Upper lobe of left lung (tissue), 6 donors: Measurements from ENCODE around the gene RPS17. TPM values are rescaled to one million over a fixed set of nuclear protein-coding genes. Genes with fewer than 3 reads are reported as not detected.

Source experiments
- ATAC-seq, 2 donors: fragments of 200-7000 bp; cut with Tn5 transposase; one replicate each; pipeline ENCODE4 v1.9.1; 2022; ENCODE audit warnings: mild to moderate bottlenecking in 2 of 2, moderate library complexity in 2 of 2; ENCODE audit not compliant: low FRiP score in 2 of 2
- DNase-seq, 2 donors: peaks; one replicate each; pipeline ENCODE4 v3.0.0-alpha.2; 2019 to 2020
- H3K27ac ChIP-seq, 4 donors: fragments of 200-600 bp; sonication (generic); one replicate each; pipeline ENCODE4 v1.5.1; 2016 to 2019
- H3K27me3 ChIP-seq, 4 donors: fragments of 200-600 bp; sonication (generic); one replicate each; pipeline ENCODE4 v1.5.1; 2017 to 2019
- H3K36me3 ChIP-seq, 4 donors: fragments of 200-600 bp; sonication (generic); one replicate each; pipeline ENCODE4 v1.5.1; 2016 to 2019
- H3K4me1 ChIP-seq, 4 donors: fragments of 200-600 bp; sonication (generic); one replicate each; pipeline ENCODE4 v1.5.1; 2018 to 2019
- H3K4me3 ChIP-seq, 4 donors: fragments of 200-600 bp; sonication (generic); one replicate each; pipeline ENCODE4 v1.5.1; 2017 to 2019; ENCODE audit warnings: mild to moderate bottlenecking in 2 of 4, moderate library complexity in 1 of 4
- H3K9me3 ChIP-seq, 4 donors: fragments of 200-600 bp; sonication (generic); one replicate each; pipeline ENCODE4 v1.5.1; 2018 to 2019
- EP300 ChIP-seq, 4 donors: sonication (generic); formaldehyde crosslinking; IDR thresholded peaks; one replicate each; pipeline ENCODE4 v1.5.1; 2017; ENCODE audit warnings: antibody characterized with exemption in 4 of 4, control low read depth in 2 of 4
- POLR2A ChIP-seq, 4 donors: fragments of 450-650 bp; IDR thresholded peaks; one replicate each; pipeline ENCODE4 v1.5.1; 2016 to 2017; ENCODE audit warnings: antibody characterized with exemption in 4 of 4, mild to moderate bottlenecking in 2 of 4
- POLR2AphosphoS5 ChIP-seq, 2 donors: sonication (generic); formaldehyde crosslinking; IDR thresholded peaks; one replicate each; pipeline ENCODE4 v1.5.1; 2017; ENCODE audit warnings: antibody characterized with exemption in 2 of 2
- WGBS, 2 donors: methylation state at CpG; one replicate each; pipeline ENCODE4 v1.1.5; 2017 to 2018; 5-methylcytosine and 5-hydroxymethylcytosine counted together
- total RNA-seq, 6 donors: library from RNA; depleted of rRNA in 4 of 6; stranded (reverse); fragments of >200 nt in 4 of 6; gene quantifications; one replicate each; pipeline versions ENCODE4 v1.1.0 to v1.2.1, GENCODE V29; 2016 to 2021
- TF ChIP-seq, protein P1 (sequence below), 6 experiments: fragments of 450-650 bp in 4 of 6; fragments of 200-600 bp in 2 of 6; sonication (generic) in 2 of 6; IDR thresholded peaks; one replicate each; pipeline ENCODE4 v1.5.1; 2016 to 2019; ENCODE audit warnings: antibody characterized with exemption in 6 of 6
- donor health status: DM: no; HTN: no; CAD: no; lungs with moderate emphysema.
- donor health status: DM: no; HTN: yes; CAD: no; lungs with severe emphysema.

The RPS17 gene
- total RNA-seq, 6 donors from 2014 or later, result 299 to 1,601 (median 1,108) TPM

DNA sequence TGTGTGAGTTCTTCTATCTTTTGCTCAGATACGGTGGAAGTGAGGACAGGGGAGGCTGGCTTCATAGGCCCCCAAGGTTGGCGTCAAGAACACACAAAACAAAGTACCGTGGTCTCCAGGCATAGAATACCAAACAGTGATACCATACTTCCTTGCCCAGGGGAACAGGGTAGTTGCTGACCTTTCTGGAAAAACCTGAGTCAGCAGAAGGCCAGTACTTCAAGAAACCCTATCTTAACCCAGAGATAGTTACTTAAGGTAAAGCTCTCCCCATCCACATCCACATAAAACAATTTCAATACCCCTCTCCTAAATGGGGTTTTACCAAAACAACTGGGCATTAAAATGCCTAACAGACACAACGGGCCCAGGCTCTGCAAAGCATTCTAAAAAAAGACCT, 29.6 kb upstream of the RPS17 start:
- Histone ChIP-seq H3K27me3 (no peaks in the 10 kb centered on the region), H3K27ac (no peak overlapping the region), H3K36me3 (no peaks in the 10 kb centered on the region), H3K9me3 (no peaks in the 10 kb centered on the region), H3K4me1 (peaks cover 0 to 13% (median 9%) of the 10 kb centered on the region in 4 donors), H3K4me3 (no peak overlapping the region)
- 83 to 88% methylated on average over 4 of the region's 4 CpGs for WGBS, 2 donors
- TF ChIP-seq EP300 (IDR thresholded peaks at IDR 0.05) (no peak), POLR2A (IDR thresholded peaks at IDR 0.05) (no peak), POLR2AphosphoS5 (IDR thresholded peaks at IDR 0.05) (no peak)
- TF ChIP-seq, protein P1, sequence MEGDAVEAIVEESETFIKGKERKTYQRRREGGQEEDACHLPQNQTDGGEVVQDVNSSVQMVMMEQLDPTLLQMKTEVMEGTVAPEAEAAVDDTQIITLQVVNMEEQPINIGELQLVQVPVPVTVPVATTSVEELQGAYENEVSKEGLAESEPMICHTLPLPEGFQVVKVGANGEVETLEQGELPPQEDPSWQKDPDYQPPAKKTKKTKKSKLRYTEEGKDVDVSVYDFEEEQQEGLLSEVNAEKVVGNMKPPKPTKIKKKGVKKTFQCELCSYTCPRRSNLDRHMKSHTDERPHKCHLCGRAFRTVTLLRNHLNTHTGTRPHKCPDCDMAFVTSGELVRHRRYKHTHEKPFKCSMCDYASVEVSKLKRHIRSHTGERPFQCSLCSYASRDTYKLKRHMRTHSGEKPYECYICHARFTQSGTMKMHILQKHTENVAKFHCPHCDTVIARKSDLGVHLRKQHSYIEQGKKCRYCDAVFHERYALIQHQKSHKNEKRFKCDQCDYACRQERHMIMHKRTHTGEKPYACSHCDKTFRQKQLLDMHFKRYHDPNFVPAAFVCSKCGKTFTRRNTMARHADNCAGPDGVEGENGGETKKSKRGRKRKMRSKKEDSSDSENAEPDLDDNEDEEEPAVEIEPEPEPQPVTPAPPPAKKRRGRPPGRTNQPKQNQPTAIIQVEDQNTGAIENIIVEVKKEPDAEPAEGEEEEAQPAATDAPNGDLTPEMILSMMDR (IDR thresholded peaks at IDR 0.05), result no peak
- DNase-seq (no peak), ATAC-seq (no peak)

DNA sequence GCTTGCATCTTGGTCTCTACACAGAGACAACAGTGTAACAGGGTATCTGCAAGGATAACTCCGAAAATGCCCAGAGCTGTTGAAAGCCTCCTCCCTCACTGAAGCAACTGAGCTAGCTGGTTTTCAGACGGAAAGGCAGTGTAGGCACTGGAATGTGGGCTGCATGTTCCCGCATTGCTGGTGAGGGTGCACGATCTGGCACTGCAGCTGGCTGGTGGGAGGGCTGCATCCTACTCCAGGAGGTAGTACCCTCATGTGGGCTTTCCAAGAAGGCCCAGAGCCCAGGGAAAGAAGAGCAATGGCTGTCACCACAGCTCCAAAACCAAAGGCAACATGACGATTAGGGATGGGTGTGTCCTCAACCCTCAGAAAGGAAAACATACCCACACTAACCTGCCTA, 28.7 kb upstream of the RPS17 start:
- H3K4me3 ChIP-seq, result no peak overlapping the region
- H3K9me3 ChIP-seq, result no peaks in the 10 kb centered on the region
- ATAC-seq (no peak), DNase-seq (no peak)
- peaks cover 0 to 13% (median 9%) of the 10 kb centered on the region in 4 donors for H3K4me1 ChIP-seq
- no peaks in the 10 kb centered on the region for H3K36me3 ChIP-seq
- WGBS, 2 donors, result 80 to 82% methylated on average over 2 to 5 of the region's 5 CpGs
- TF ChIP-seq, protein P1 (IDR thresholded peaks at IDR 0.05), result no peak
- H3K27me3 ChIP-seq, result no peaks in the 10 kb centered on the region
- no peak overlapping the region for H3K27ac ChIP-seq

DNA sequence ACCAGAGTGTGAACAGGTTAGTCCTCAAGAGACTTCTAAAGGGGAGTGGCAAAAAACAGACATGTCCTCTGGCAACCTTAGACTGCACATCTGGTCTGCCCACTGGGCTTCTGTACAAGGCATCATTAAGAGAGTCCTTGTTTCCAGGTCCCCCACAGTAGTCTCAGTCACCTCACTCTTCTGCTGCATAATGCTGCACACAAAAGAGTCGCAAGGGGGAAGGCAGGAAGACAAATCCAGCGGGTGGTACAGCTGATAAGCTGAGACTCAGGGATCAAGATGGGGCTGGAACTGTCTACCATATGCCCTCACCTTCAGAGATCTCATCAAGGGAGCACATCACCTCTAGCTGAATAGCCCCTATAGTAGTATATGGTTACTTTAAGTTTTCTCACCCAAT, 27.4 kb upstream of the RPS17 start:
- DNase-seq (no peak), ATAC-seq (no peak)
- peaks cover 0 to 13% (median 9%) of the 10 kb centered on the region in 4 donors for H3K4me1 ChIP-seq
- H3K27me3 ChIP-seq, result no peaks in the 10 kb centered on the region
- H3K27ac ChIP-seq, result no peak overlapping the region
- H3K9me3 ChIP-seq, result no peaks in the 10 kb centered on the region
- 69 to 72% methylated on average over 2 of the region's 2 CpGs for WGBS, 2 donors
- no peak overlapping the region for H3K4me3 ChIP-seq
- no peak for TF ChIP-seq POLR2A (IDR thresholded peaks at IDR 0.05)
- TF ChIP-seq EP300 (IDR thresholded peaks at IDR 0.05), result no peak
- TF ChIP-seq, protein P1 (IDR thresholded peaks at IDR 0.05), result no peak
- TF ChIP-seq POLR2AphosphoS5 (IDR thresholded peaks at IDR 0.05), result no peak
- H3K36me3 ChIP-seq, result no peaks in the 10 kb centered on the region

DNA sequence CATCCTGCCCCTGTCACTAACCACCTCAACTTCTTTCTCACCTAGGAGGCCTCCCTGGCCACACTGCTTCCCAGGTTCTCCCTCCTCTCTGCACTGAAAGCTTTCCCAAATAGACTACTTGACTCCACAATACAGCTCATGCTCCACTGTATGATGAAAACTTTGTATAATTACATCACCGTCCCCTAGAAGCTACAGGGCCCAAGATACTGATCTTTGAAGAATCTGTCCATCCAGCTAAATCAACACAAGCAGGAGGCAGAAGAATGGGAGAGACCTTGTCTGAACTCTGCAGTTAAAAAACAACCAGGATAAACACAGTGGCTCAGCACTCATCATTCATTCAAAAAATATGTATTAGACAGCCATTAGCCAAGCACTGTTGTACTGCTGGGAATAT, 26.4 kb upstream of the RPS17 start:
- Histone ChIP-seq H3K27ac (no peak overlapping the region), H3K4me3 (no peak overlapping the region), H3K4me1 (peaks cover 0 to 7% (median 3%) of the 10 kb centered on the region in 4 donors), H3K27me3 (no peaks in the 10 kb centered on the region), H3K36me3 (no peaks in the 10 kb centered on the region), H3K9me3 (no peaks in the 10 kb centered on the region)
- TF ChIP-seq EP300 (IDR thresholded peaks at IDR 0.05), result no peak
- TF ChIP-seq, protein P1 (IDR thresholded peaks at IDR 0.05), result no peak
- TF ChIP-seq POLR2AphosphoS5 (IDR thresholded peaks at IDR 0.05), result no peak
- TF ChIP-seq POLR2A (IDR thresholded peaks at IDR 0.05), result no peak
- no peak for ATAC-seq
- no peak for DNase-seq
- WGBS, 2 donors, result 88 to 89% methylated on average over 1 of the region's 1 CpG

DNA sequence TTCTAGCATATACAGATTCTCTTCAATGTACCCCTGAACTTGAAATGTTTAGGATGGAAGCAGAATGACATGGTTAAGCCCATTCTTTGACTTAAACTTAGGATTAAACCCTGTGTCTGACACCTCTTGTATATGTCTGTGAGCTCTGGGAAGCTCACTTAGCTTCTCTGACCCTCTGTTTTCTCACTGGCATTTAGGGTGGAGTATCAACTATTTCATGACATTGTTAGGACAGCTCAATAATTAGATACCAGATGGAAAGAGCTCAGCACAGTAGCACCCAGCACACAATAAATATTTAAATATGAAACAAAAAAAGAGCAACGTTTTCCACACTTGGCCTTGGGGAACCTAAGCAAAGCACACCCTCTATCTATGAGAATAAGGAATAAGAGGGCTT, 18.2 kb upstream of the RPS17 start:
- no peak for TF ChIP-seq POLR2A (IDR thresholded peaks at IDR 0.05)
- TF ChIP-seq EP300 (IDR thresholded peaks at IDR 0.05), result no peak
- TF ChIP-seq POLR2AphosphoS5 (IDR thresholded peaks at IDR 0.05), result no peak
- TF ChIP-seq, protein P1 (IDR thresholded peaks at IDR 0.05), result no peak
- ATAC-seq, result no peak
- DNase-seq, result no peak
- H3K4me1 ChIP-seq, result no peaks in the 10 kb centered on the region
- H3K27me3 ChIP-seq, result no peaks in the 10 kb centered on the region
- WGBS, 2 donors, result 38 to 52% methylated on average over 1 of the region's 1 CpG
- no peak overlapping the region for H3K4me3 ChIP-seq
- no peaks in the 10 kb centered on the region for H3K36me3 ChIP-seq
- no peaks in the 10 kb centered on the region for H3K9me3 ChIP-seq
- H3K27ac ChIP-seq, result no peak overlapping the region
